IPS-18c (cell line): ENCODE results near the gene PIK3C2B.
"Not testable (repeated sequence)": the region's sequence is repeated elsewhere in the genome, so short reads cannot be mapped to it uniquely, and the experiment has no call there.

Experiments used
- H3K4me3 ChIP-seq: 2 replicates; pipeline ENCODE4 v1.7.0; 2013; ENCODE audit warnings: low read depth, mild to moderate bottlenecking, low read length, moderate library complexity; ENCODE audit not compliant: insufficient read depth
- H3K9me3 ChIP-seq: one replicate; pipeline ENCODE4 v1.6.1; 2013; ENCODE audit warnings: mild to moderate bottlenecking, low read length, moderate library complexity; ENCODE audit not compliant: control insufficient read depth, insufficient read depth

PIK3C2B gene

DNA sequence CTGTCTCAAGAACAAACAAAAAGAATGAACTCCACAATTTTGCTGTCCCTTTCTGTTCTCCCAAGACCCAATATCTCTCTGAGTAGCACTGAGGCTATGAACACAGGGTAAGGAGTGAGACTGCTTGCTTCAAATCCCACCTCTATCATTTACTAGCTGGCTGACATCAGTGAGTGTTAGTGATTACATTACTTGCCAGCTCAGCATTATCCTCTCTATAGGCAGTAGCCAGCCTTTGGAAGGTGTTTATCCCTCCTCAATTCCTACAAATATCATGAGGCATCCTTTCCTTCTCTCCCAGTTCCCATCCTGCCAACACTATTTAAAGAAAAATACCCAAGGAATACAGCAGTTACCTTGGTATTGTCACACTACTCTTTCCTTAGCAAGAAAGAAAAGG, 3.0 kb downstream of the PIK3C2B start:
- H3K9me3 ChIP-seq = no peaks in the 10 kb centered on the region
- H3K4me3 ChIP-seq = no peak overlapping the region

DNA sequence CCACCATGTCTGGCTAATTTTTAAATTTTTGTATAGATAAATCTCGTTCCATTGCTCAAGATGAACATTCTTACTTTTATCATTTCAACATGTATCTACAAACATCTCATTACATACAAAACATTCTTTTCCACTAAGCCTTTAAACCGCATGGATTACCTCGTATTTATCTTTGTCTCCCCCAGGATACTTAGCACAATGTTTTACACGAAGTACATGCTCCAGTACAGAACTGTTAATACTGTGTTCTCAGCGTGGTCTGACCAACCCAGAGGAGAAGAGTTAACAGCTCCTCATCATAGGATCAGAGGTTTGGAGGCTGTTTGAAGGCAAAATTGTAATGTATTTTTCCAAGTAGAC, 7.4 kb downstream of the PIK3C2B start:
- no peaks in the 10 kb centered on the region for H3K9me3 ChIP-seq
- no peak overlapping the region for H3K4me3 ChIP-seq

DNA sequence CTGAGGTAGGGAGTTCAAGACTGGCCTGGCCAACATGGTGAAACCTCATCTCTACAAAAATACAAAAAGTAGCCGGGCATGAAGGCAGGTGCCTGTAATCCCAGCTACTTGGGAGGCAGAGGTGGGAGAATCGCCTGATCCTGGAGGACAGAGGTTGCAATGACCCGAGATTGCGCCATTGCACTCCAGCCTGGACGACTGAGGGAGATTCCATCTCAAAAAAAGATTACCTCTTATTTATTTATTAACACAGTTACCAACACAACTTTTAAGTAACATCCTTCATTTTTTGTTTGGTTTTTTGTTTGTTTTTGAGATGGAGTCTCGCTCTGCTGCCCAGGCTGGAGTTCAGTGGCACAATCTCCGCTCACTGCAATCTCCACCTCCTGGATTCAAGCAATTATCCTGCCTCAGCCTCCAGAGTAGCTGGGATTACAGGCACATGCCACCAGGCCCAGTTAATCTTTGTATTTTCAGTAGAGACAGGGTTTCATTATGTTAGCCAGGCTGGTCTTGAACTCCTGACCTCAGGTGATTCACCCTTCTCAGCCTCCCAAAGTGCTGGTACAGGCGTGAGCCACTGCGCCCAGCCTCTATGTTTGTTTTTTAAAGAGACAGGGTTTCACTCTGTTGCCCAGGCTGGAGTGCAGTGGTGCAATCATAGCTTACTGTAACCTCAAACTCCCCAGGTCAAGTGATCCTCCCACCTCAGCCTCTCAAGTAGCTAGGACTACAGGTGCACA, 7.9 kb downstream of the PIK3C2B start:
- H3K9me3 ChIP-seq = not testable (repeated sequence)

DNA sequence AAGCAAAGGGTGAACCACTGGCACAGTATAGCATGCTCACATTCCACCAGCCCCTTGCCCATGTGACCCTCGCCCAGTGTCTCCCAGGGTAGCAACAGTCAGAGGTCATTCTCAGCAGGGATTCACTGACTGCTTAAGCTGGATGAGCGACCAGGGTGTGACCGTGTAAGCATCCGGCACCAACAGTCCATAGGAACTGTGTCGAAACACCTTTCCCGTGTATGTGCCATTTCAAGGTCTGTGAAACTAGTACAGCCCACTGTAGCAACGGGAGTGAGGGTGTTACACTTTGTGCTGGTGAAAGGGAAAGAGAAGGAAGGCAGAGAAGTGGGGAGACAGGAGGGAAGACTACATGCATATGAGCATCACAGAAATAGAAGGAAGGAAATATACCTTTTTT, 10.8 kb downstream of the PIK3C2B start:
- no peak overlapping the region for H3K4me3 ChIP-seq
- no peaks in the 10 kb centered on the region for H3K9me3 ChIP-seq

More for the DNA sequence above, 7.9 kb downstream of the PIK3C2B start:
- H3K4me3 ChIP-seq = not testable (repeated sequence)

DNA sequence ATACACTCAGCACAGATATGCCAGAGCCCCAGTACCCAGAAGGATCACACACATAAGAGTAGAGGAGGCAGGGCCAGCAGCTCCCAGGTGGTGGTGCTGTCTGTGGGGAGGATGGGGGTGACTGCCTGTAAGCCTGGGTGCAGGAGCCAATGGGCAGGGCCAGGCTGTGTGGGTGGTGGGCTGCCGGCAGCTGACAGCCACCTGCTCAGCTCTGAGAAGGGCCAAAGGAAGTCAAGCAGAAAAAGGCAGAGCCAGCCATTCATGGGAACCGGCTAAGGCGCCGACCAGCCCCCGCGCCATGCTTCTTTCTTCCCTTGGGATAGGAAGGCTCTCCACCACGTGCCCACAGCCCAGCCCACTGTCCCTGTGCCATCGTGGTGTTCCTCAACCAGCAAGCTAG, 14.1 kb downstream of the PIK3C2B start:
- Histone ChIP-seq H3K9me3 (no peaks in the 10 kb centered on the region), H3K4me3 (no peak overlapping the region)

DNA sequence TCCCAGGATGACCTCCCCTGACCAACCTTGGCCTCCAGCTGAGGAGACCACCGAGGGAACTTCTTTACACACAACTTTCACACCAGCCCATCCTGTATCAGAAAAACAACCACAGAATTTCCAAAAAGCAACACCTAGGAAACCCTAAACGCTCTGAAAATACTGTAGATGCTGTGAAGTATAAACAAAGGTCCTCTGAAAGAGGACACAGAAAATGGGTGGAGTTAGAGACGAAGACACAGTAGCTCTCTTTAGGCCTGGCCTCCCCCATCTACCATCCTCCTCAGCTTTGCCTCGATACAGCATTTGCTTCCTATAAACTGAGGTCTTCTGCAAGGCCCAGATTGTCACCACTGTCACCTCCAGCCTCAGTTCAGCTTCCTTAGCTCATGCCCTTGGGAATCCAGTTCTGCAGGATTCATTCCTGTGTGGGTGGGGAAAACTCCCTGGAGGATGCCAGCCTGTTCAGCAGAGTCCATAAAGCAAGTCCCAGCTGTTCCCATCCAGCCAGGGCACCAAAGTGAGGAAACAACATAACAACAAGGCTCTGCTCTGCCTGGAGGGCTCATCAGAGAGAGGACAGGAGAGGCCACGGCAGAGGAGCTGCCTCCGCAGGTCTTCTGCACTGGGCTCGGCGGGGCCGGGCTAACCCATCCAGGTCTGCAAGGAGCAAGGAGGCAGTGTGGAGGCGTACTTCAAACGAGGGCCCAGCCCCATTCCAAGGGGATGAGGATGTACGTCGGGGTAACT, 15.0 kb downstream of the PIK3C2B start:
- Histone ChIP-seq H3K4me3 (no peak overlapping the region), H3K9me3 (no peaks in the 10 kb centered on the region)

DNA sequence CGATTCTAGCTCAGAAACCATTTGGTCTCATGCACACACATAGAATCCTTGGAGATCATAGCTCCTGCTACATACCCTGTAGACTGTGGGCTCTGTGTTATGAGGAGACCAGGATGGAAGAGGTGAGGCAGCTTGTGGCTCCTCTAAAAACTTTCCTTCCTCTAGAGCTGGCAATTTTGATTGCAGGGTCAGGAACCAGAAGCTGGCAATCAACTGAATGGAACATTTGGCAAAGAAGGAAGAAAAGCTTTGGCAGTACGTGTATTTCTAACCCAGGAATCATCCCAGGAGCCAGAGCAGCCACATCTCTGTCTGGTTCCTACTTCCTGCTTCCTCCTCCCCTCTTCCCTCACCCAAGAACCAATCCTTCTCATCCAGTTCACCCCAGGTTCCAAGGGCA, 15.7 kb downstream of the PIK3C2B start:
- Histone ChIP-seq H3K9me3 (no peaks in the 10 kb centered on the region), H3K4me3 (no peak overlapping the region)

DNA sequence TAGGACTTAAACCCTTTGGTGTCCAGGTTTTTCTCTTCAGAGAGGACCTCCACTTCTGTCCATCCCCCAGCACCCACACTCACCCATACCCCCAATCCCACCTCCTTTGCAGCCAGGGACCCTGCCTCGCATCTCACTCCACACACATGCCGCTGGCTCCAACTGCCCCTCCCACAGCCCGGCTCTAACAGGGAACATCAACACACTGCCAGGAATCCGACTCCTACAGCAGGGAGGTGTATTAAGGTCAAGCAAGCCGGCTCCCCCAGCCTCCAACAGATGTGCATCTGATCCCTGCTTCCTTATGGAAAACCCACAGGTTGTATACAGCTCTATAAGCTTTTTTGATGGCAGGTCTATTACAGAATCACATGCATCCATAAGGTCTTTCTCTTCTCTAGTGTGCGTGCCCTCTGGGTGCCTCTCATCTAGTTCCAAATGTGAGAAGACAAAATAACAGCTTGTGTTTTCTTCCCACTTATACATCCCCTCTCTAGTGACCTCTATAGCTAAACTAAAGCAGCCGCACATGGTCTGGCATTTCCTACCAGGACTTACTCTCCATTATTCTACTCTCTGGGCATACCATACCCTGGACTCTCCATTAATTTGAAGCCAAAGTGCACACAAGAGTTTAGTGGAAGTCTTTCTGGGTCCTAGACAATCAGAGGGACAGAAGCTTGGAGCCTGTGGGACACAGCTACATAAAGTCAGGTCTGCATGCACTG, 16.3 kb downstream of the PIK3C2B start:
- Histone ChIP-seq H3K9me3 (no peaks in the 10 kb centered on the region), H3K4me3 (no peak overlapping the region)

DNA sequence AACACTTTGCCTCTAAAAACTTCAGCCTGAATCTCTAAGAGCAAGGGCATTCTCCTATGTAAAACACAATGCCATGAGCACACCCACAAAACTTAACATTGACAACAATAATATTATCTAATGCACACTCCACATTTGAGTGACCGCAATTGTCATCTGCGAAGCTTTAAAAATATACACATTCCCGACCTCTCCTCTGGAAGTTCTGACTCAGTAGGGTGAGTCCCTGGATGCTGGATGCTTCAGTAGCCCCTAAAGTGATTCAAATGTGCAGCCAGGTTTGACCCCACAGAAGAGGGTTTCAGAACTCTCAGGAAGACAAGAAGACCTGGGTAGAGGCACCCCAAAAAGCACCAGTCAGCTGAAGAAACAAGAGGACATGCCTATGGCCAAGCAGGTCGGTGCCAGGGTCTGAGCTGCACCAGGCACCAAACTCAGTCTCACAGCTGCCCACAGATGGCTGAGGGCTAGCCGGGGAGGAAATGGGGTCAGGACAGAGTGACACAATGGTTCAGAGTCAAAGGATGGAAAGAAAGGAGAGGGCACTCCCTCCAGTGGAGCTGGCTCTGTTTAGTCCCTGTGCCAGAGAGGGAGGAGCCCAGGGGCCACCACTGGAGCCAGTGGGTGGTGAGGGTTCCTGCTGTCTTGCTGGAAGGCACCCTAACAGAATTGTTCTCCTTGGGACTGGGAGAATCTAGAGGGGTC, 17.4 kb downstream of the PIK3C2B start:
- no peaks in the 10 kb centered on the region for H3K9me3 ChIP-seq
- H3K4me3 ChIP-seq = no peak overlapping the region

DNA sequence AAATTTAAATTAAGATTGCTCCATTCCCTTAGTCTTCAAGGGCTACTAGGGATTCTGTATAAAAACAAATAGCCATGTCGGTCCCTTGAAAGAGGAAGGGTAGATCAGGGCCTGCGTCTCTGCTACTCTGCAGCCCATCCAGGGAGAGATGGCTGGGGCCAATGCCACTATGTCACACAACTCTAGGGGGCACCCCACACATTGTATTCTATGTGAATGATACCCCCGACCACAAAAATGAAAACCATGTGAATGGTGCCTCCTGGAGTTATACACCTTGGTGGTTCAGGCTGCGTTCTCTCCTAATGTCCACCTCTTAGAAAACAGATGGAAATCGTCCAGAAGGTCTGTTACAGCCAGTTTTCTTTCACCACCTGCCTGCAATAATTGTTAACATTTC, 18.0 kb downstream of the PIK3C2B start:
- no peaks in the 10 kb centered on the region for H3K9me3 ChIP-seq
- H3K4me3 ChIP-seq = no peak overlapping the region

DNA sequence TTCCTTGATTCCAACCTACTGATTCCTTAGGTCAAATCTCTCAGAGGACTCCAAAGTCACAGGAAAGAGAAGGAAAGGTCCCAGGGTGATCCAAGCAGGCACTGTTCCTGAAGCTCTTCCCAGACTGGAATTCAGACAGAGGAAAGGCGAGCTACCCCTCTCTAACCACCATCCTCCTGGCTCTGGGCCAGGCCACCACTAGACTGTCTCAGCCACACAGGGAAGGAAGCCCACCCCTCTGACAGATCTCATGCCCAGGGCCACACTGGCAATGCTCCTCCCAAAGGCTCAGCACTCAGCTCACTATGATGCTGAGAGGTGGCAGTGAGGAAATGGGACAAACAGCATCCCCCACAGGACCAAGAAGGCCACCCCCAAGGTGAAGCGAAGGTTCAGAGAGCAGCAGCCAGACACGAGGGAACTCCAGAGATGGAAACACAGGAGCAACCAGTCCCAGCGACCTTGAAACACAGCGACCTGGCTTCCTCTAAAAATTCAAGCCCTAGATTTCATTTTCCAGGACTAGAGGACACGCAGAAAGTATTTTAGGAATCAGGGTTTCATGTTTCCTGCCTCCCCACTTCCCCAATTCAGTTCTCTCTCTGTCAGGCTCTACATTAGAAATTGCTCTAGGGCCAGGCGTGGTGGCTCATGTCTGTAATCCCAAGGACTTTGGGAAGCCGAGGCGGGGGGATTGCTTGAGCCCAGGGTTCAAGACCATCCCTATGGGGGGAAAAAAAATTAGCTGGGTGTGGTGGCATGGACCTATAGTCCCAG, 18.8 kb downstream of the PIK3C2B start:
- no peak overlapping the region for H3K4me3 ChIP-seq
- no peaks in the 10 kb centered on the region for H3K9me3 ChIP-seq

DNA sequence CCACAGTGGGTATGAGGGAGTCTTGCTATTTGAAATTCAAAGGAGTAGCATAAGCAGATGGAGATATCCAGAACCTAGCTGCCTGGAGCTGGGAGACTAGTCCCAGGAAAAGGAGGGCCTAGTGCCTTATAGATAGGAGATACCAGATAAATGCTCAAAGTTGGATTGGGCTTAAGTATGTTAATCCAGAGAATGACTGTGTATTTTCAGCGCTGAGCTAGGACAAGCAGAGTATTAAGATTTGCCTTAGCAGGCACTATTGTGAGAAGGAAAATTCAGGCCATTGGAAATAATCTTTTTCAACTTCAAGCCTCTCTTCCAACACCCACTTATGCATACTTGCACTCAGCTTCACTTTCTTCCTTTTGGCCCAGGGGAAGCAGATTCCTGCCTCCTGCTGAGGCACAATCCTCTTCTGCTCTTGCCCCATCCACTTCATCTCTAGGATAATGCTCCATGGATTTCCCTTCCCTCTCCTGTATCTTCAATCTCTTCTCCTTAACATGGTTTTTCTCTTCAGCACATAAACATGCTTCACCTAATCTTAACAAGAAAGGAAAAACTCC, 21.1 kb downstream of the PIK3C2B start:
- no peak overlapping the region for H3K4me3 ChIP-seq
- H3K9me3 ChIP-seq = no peaks in the 10 kb centered on the region

DNA sequence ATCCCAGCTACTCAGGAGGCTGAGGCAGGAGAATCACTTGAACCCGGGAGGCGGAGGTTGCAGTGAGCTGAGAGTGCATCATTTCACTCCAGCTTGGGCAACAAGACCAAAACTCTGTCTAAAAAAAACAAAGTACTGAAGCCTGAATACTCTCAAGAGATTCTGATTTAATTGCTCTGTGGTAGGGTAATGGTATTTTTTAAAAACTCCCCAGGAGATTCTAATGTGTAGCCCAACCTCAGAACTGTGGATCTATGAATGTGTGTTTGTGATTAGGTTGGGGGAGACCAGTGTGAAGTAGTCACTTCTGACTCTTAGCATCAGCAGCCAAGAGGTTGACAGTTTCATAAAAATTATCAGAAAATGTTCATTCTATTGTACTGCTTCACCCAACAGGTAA, 21.9 kb downstream of the PIK3C2B start:
- no peak overlapping the region for H3K4me3 ChIP-seq
- H3K9me3 ChIP-seq = no peaks in the 10 kb centered on the region

DNA sequence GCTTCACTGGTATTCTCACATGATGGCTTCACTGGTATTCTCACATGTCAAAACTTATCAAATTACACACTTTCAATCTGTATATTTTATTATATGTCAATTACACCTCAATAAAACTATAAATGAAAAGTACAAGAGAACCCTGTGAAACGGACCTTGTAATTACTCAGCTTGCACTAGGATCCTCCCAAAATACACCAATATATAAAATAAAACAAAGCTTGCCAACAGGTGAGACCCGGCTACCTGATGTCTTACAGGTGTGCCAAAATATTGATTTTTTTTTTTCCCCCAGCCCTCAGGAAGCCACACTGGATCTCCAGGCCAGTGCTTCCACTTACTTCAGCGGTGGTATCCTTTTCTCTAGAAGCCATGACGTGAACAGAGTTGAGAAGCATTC, 22.9 kb downstream of the PIK3C2B start:
- Histone ChIP-seq H3K4me3 (no peak overlapping the region), H3K9me3 (no peaks in the 10 kb centered on the region)

DNA sequence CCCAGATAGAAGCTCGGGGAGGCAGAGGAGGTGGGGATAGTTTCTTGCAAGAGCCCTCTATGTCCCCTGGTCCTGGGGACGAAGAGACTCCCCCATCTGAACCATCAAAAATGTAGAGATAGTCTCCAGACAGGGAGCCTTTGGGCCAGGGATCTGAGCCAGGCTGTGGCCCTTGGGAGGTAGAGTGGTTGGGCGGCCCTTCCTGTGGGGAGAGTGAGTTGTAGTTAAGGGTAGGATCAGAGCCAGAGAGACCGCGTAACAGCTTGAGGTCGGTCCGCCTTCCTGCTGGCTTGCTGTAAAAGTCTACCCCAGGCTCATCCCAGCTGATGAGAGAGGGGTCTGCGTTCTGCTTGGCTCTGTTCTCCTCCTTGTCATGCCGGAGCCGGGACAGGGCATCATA, 25.3 kb downstream of the PIK3C2B start:
- no peak overlapping the region for H3K4me3 ChIP-seq
- H3K9me3 ChIP-seq = peaks cover 2% of the 10 kb centered on the region

DNA sequence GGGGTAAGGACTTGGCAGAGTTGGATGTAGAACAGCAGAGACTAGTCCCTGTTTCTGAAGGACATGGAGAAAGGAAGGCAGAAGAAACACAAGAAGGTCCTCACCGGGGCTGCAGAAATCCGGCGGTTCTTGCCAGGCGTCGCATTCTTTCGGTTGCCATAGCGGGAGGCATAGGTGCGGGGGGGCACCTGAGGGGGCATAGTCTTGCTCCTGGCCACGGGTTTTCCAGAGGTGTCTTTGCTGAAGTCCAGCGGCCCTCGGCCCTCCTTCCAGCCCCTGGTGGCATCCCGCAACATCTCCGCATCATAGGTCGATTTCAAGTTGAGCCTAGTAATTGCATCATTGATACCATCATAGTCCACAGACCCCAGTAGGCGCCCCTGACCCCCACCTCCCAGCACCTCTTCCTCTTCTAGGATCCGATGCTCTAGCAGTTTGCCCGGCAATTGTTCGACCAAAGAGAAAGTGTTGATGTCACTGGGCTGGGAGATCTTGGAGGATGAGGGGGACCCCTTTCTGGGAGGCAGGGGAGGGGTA, 25.8 kb downstream of the PIK3C2B start:
- H3K4me3 ChIP-seq = no peak overlapping the region
- peaks cover 2% of the 10 kb centered on the region for H3K9me3 ChIP-seq
